WI38 (cell line): Measurements from ENCODE around the gene DOK7.

Experiments used
- H3K4me3 ChIP-seq: 2 replicates; pipeline ENCODE4 v1.5.1; 2011; ENCODE audit warnings: low read depth, mild to moderate bottlenecking, control low read depth, low read length
- TF ChIP-seq, protein P1 (sequence below): IDR thresholded peaks from 2 replicates; pipeline ENCODE4 v1.5.1; 2012; ENCODE audit warnings: low read depth, mild to moderate bottlenecking, control low read depth, low read length

Gene DOK7

DNA sequence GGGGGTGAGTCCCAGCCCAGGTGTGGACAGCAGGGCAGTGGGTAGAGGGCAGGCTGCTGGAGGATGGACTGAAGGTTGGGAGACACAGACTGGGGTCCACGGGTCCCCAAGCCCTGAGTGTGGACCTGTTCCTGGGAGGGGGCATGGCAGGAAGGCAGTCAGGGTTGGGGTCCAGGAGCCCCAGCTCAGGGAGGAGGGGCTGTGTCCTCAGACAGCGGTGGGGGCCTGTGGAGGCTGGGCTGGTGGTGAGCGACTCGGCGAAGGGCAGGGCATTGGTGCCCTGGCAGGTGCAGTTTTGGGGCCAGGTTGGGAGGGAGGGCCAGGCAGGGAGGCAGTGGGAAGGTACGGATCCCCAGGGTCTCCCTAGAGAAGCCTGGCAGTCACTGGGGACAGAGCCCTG lies 34.0 kb downstream of the DOK7 start:
- TF ChIP-seq, protein P1, sequence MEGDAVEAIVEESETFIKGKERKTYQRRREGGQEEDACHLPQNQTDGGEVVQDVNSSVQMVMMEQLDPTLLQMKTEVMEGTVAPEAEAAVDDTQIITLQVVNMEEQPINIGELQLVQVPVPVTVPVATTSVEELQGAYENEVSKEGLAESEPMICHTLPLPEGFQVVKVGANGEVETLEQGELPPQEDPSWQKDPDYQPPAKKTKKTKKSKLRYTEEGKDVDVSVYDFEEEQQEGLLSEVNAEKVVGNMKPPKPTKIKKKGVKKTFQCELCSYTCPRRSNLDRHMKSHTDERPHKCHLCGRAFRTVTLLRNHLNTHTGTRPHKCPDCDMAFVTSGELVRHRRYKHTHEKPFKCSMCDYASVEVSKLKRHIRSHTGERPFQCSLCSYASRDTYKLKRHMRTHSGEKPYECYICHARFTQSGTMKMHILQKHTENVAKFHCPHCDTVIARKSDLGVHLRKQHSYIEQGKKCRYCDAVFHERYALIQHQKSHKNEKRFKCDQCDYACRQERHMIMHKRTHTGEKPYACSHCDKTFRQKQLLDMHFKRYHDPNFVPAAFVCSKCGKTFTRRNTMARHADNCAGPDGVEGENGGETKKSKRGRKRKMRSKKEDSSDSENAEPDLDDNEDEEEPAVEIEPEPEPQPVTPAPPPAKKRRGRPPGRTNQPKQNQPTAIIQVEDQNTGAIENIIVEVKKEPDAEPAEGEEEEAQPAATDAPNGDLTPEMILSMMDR: no peak
- H3K4me3 ChIP-seq: no peak overlapping the region

GRCh38 chr4:3497523-3498389 lies 34.6 kb downstream of the DOK7 start:
- TF ChIP-seq, protein P1: no peak

DNA sequence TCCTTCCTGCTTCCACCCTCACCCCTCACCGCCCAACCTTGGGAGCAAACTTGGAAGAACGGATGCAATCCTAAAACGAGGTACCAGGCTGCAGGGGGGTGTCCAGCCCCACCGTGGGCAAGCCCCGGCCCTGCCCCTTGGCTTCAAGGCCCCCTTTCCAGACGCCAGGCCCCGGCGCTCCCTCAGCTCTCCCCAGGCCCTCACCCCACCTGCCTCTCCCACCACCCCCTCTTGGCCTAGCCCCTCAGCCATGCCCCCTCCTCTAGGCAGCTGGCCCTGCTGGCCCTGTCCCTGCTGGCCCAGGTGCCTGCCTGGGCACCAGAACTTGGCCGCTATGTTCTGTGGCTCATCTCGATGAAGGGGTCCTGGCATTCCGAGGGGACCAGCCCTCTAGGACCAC lies 35.3 kb downstream of the DOK7 start:
- TF ChIP-seq, protein P1: no peak
- no peak overlapping the region for H3K4me3 ChIP-seq

More at GRCh38 chr4:3497523-3498389, 34.6 kb downstream of the DOK7 start:
- H3K4me3 ChIP-seq: no peak overlapping the region

DNA sequence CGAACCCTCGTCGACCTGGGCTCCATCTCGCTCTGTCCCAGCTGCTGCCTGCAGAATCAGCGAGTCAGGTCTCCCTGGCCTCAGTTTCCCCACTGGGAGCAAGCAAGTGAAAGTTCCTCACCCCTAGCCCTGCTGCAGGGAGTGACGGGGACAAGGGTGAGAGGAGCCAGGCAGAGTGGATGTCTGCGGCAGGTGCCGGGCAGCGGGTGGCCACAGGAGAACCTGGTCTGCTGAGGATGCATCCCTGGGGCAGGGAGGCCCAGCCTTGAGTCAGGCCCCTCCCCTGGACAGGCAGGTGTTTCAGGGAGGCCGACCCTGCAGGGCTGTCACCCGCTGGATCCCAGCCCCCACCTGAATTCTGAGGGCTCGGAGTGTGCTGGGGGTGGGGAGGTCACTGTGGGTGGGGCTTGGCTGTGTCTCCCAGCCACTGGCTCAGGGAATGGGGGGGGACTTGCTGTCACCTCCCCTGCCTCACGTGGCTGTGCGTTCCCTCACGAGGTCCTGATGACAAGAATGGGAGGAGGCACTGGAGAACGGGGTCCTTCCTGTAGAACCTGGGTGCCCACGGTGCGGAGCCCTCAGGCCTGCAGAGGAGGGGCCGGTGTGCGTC lies 35.9 kb downstream of the DOK7 start:
- H3K4me3 ChIP-seq: no peak overlapping the region
- TF ChIP-seq, protein P1: no peak

- H3K4me3 ChIP-seq: no peak overlapping the region
- TF ChIP-seq, protein P1: no peak
Measured at GRCh38 chr4:3499710-3500109, 36.6 kb downstream of the DOK7 start.

- TF ChIP-seq, protein P1: no peak
Measured at GRCh38 chr4:3500111-3500510, 37.0 kb downstream of the DOK7 start.

GRCh38 chr4:3500634-3501101 lies 37.6 kb downstream of the DOK7 start:
- H3K4me3 ChIP-seq: no peak overlapping the region
- TF ChIP-seq, protein P1: no peak

More at GRCh38 chr4:3500111-3500510, 37.0 kb downstream of the DOK7 start:
- no peak overlapping the region for H3K4me3 ChIP-seq
